Suppressor macrophage treated with lipopolysaccharide for 1 hour (primary cell): ENCODE results near the gene COPS2.
"Not testable (repeated sequence)": the region's sequence is repeated elsewhere in the genome, so short reads cannot be mapped to it uniquely, and the experiment has no call there.

Experiments used
- DNase-seq, 3 donors: peaks; one replicate each; pipeline ENCODE4 v3.0.0-alpha.2; 2020 to 2022

Gene COPS2

DNA sequence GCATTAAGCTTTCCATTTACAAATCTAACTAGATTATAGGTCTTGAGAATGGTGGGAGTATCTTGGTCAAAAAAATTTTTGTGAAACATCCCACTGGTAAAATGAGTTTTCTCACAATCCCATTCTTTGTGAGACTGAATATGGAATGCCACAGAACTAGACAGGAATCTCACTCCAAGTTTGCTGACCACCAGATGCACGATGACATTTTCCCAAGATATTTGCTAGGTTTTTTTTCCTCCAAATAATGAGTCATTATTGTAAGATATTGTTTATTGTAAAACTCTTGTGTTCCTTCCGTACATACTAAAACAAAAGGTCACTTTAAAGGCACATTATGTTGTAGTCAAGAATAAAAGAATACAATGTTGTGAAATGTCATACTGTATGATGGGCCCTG is 53.9 kb downstream of the COPS2 start:
- DNase-seq, result no peak

DNA sequence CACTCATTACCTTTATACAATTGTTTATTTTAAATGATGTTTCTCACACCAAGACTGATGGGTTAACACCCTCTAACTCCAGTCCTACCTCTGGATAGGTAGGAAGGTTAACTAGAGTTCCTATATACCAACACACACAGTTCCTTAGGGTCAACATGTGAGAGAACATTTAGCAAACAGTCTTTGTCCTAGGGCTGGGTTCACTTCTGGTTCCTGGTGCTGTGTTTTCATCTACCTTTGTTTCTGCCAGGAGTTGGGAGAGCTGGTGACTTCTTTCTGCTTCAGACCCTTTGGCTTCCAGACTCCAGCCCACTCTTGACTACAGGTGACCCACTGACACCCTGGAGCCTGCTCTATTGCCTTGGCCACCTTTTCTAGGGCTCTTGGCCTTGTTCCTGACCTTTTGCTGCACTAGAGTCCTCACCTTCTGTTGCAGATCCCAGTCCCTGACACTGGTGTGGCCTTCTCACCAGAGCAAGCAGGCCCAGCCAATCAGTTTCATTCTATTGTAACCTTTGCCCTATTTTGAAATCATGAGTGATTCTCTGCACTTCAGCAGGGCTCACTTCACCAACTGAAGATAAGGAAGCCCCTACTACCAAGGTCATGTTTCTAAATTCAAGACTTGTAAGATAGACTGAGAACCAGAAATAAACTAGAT is 59.2 kb downstream of the COPS2 start:
- no peak for DNase-seq

DNA sequence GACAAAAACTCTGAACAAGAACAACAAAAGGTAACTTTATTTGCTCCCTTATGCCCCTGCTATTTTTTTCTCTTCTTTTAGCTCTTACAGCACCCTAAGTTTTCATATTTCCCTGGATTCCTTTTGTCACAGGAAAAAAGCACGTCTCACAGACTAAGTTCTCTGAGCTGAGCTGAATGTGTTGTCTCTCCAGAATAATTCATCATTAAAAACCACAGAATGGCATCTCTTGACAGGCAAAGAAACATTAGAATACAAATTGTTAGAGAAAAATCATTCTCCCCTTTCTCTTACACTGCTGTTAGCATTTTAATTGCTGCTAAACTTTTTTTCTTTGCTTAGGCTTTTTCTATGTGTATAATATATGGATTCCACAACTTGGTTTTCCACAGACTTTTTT is 60.5 kb downstream of the COPS2 start:
- no peak for DNase-seq

DNA sequence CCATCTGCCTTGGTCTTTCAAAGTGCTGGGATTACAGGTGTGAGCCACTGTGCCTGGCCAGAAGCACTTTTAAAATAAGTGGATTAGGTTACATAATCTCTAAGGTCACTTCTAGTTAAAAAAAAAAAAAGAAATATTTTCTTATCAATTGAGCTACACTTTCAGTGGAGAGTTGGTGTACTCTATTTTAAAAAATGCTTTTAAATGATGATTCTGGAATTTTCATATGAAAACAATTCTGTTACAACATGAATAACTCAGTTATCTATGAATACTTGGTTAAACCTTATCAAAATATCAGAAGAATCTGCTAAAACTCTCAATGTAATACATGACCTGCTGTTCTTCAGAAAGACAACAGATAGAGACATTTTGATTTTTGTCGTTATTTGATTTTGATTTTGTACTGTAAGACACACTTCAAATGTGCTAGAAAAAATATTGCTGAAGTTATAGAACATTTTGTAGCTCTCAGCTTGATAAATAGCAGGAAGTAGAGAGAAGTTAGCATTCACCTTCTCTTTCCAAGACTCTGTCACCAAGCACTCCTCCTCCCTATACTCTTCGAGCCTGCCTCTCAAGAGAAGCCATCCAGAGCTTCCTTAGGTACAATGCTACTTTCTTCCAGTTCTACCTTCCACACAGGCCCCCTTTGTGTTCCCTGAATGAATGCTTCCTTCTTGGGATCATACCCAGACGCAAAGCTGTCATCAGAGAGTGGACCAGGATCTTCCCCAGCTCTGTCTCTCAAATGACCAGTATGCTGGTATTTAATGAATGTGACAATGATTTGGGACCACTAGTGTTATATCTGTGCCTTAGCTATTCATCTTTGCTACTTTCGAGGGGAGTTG is 61.9 kb downstream of the COPS2 start:
- DNase-seq, result no peak

DNA sequence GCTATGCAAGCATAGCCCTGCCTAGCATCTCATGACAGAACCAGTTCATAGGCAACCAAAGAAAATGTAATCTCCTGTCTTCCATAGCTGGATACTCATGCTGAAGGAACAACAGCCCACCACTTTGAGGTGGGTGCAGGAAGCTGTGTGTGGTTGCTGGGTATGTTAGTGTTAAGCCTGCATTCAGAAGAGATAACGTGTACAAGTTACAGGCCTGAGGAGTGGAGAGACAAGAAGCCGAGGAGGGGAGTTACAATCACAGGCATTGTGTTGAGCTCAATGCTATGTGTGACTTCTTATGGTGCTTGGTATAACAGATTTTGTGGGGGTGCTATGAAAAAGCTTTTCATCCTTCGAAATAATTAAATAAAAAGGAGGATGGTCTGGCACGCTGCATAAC is 66.4 kb downstream of the COPS2 start:
- no peak for DNase-seq

DNA sequence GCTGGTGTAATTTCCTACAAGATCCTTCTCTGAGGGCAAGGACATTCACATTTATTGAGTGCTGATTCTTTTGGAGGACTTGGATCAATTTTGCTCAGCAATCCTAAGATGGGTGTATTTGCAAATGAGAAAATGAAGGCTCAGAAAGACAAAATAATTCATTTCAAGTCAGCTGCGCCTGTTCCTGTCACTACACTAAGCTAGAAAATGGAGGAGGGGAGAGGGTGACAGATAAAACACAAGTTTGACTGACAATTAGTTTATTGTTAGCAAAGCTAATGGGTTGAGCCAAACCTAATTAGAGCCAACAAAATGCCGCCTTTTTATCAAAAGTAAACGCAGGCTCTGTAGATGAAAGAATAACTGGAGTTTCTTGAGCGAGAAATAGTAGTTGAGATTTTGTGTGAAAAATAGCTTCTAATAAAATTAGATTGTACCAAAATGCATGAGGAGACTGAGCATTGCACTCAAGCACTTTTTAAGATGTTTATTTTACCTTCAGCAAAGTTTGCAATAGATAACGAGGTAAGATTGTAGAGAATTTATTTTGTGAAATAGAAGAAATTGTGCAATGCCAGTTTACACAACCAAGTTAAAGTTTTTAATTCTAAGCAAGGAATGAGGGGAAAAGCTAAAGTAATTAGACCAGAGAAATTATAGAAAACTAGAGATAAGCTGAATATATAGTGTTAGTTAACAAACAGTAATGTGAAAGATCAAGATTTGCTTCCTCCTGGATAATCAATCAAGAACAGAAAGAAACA is 69.5 kb downstream of the COPS2 start:
- DNase-seq, result no peak

DNA sequence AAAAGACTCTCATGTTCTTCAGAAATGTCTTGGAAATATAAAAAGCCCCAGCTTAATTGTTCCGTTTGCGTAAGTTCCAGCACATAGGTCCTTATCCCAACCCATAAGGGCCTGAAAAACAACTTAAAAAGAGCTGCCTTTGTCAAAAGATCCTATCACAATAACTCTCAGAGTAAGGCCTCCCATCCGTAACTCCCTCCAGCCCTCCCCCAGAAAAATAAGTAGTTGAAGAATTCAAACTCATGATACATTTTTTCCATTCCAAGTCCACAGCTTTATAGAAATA is 71.2 kb downstream of the COPS2 start:
- DNase-seq, result no peak

DNA sequence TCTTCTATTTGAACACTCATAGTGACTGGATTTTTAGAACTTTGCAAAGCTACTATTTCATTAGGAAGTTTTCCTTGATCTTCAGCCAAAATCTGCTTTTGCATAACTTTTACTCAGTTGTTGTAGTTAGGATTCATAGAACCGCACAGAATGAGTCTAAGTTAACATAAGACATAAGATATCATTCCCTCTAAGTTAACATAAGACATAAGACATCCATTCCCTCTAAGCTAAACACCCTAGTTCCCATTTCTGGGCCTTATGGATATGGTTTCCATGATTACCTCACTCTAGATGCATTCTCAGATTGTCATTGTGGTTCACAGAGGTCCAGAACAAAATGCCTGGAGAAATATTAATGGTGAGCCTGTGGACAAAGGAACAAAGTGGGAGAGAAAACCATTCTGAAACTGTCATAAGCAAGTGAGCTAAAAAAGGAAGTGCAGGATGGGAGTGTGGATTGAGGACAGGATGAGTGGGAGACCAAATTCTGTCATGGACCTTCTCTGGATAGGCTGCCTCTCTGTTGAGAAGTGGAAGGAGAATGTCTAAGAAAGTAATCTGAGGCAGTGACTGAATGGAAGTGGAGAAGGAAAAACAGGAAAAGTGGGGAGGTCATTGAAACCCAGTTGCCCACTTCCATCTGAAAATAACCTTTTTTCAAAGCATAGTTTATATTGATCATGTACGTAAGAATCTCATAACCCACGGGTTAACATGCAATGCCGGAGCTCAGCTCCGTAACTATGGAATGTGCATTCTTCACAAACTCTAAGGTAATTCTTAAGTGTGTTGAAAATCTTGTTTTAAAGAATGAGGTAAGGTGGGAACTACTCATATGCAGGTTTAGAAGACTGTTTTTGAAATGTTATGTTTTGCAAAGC is 71.8 kb downstream of the COPS2 start:
- peak in 1 of 3 donors; percentile 9 for DNase-seq

DNA sequence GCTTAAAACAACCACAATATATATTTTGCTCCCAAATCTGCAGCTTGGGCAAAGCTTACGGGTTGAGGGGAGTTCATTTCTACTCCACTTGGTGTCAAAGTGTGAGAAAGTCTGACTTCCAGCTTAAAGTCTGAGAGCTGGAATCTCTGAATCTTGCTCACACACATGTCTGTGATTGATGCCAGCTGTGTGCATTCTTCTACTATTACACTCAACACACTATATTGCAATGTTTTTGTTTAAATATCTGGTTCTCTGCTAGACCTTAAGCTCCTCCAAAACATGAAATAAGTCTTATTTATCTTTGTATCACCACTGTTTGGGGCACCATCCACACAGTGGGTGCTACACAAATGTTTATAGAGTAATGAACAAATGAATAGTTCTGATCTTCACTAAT is 72.4 kb downstream of the COPS2 start:
- DNase-seq, result no peak

DNA sequence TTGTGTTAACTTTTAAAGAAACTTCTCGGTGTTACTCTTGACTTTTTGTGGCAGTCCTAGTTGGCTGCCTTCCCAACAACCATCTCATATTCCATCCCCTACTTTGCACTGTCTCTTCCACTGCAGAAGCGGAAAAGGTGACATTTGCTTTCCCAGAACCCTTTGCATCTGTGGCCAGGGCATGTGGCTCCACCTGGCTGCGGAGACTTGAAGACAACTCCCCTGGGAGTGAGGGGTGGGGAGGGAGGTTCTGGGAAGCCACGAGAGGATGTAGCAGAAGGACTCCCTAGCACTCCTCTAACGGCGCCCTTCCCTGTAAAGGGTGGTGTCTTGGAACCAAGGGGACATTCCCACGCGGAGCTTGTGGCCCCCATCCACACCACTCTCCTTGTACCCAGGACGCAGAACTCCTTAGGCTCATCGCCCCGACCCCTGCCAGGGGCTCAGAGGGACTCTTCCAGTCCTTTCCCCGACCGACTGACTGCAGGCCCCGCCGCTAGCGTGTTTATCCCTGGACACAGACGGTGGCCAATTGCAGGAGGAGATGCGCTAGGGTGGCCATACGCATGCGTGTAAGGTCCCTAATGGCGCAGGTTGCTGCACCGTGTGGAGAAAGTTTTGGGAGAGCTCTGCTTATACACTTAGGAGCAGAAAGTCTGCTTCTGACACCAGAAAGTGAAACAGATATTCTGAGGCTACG is 75.9 kb downstream of the COPS2 start:
- DNase-seq, result no peak

DNA sequence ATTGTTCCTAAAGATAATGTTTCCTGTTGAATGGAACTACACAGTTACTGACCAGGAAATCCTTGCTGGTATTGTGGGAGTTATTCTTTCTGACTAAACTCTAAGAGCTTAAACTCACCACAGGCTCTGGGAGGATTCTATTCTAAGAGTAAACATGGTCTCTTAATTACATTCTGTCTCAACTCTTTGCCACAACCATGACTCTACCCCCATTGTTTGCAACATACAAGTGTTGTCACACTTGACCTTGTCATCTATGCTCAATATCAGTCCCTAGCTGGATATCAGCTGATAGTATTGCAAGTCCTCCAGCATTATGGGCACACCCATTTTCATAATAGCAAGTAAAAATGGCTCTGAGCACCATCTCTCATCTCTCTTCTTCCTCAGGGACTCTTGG is 79.5 kb downstream of the COPS2 start:
- peak in 2 of 3 donors; percentile 17 to 18 for DNase-seq

DNA sequence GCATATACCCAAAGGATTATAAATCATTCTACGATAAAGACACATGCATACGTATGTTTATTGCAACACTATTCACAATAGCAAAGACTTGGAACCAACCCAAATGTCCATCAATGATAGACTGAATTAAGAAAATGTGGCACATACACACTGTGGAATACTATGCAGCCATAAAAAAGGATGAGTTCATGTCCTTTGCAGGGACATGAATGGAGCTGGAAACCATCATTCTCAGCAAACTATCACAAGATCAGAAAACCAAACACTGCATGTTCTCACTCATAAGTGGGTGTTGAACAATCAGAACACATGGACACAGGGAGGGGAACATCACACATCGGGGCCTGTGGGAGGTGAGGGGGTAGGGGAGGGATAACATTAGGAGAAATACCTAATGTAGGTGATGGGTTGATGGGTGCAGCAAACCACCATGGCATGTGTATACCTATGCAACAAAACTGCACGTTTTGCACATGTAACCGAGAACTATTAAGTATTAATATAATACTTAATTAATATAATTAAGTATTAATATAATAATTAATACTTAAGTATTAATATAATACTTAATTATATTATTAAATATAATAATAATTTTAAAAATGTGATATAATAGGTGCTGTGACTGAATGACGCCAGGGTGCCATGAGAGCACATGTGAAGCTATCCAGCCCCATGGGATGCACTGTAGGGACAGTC is 80.7 kb downstream of the COPS2 start:
- DNase-seq, result not testable (repeated sequence)
